Astrocyte (in vitro differentiated cells and primary cell): ENCODE data around the gene CCDC57. TPM values are rescaled to one million over a fixed set of nuclear protein-coding genes. Genes with fewer than 3 reads are reported as not detected.

ENCODE experiments used
- DNase-seq: peaks from one replicate; pipeline ENCODE4 v3.0.0-alpha.2; 2010; ENCODE audit warnings: low read depth
- FAIRE-seq: peaks from 2 replicates; lab custom pipeline; 2011; peaks lifted over from hg19 to GRCh38; lab: Jason Lieb, UNC
- H2AFZ ChIP-seq: 2 replicates; pipeline ENCODE4 v1.6.0; 2012; ENCODE audit warnings: low read depth, low read length, inconsistent platforms
- H3K27ac ChIP-seq: 2 replicates; pipeline ENCODE4 v1.5.1; 2011; ENCODE audit warnings: low read depth, low read length, inconsistent platforms
- H3K27me3 ChIP-seq: 2 replicates; pipeline ENCODE4 v1.6.0; 2011; ENCODE audit warnings: low read length, inconsistent platforms; ENCODE audit not compliant: insufficient read depth
- H3K36me3 ChIP-seq: 2 replicates; pipeline ENCODE4 v1.5.1; 2011; ENCODE audit warnings: low read length, inconsistent platforms; ENCODE audit not compliant: insufficient read depth
- H3K4me1 ChIP-seq: 2 replicates; pipeline ENCODE4 v1.5.1; 2011; ENCODE audit warnings: low read length, inconsistent platforms; ENCODE audit not compliant: insufficient read depth
- H3K4me2 ChIP-seq: 2 replicates; pipeline ENCODE4 v1.6.0; 2012; ENCODE audit warnings: low read length, inconsistent platforms
- H3K4me3 ChIP-seq: 2 replicates; pipeline ENCODE4 v1.5.1; 2011; ENCODE audit warnings: low read depth, mild to moderate bottlenecking, low read length, inconsistent platforms; ENCODE audit not compliant: insufficient read depth
- H3K79me2 ChIP-seq: 2 replicates; pipeline ENCODE4 v1.6.0; 2012; ENCODE audit warnings: mild to moderate bottlenecking, low read length, inconsistent platforms; ENCODE audit not compliant: insufficient read depth
- H3K9ac ChIP-seq: 2 replicates; pipeline ENCODE4 v1.6.0; 2012; ENCODE audit warnings: mild to moderate bottlenecking, low read length, inconsistent platforms
- H3K9me3 ChIP-seq: 2 replicates; pipeline ENCODE4 v1.5.1; 2012; ENCODE audit warnings: low read depth, mild to moderate bottlenecking, low read length, inconsistent platforms; ENCODE audit not compliant: insufficient read depth
- H4K20me1 ChIP-seq: 2 replicates; pipeline ENCODE4 v1.6.0; 2012; ENCODE audit warnings: low read length, inconsistent platforms; ENCODE audit not compliant: insufficient read depth
- H3K27ac Mint-ChIP-seq: one replicate; pipeline ENCODE4 v1.8.0; 2021; ENCODE audit warnings: mild to moderate bottlenecking, mixed read lengths; ENCODE audit not compliant: unreplicated experiment
- H3K27me3 Mint-ChIP-seq: one replicate; pipeline ENCODE4 v1.8.0; 2021; ENCODE audit warnings: low read depth, mixed read lengths; ENCODE audit not compliant: unreplicated experiment
- H3K36me3 Mint-ChIP-seq: one replicate; pipeline ENCODE4 v1.8.0; 2021; ENCODE audit warnings: low read depth, mixed read lengths; ENCODE audit not compliant: unreplicated experiment
- H3K4me1 Mint-ChIP-seq: one replicate; pipeline ENCODE4 v1.8.0; 2021; ENCODE audit warnings: low read depth, mixed read lengths; ENCODE audit not compliant: unreplicated experiment
- H3K4me3 Mint-ChIP-seq: one replicate; pipeline ENCODE4 v1.8.0; 2021; ENCODE audit warnings: mild to moderate bottlenecking, moderate library complexity, mixed read lengths; ENCODE audit not compliant: unreplicated experiment
- H3K9me3 Mint-ChIP-seq: one replicate; pipeline ENCODE4 v1.8.0; 2021; ENCODE audit warnings: mild to moderate bottlenecking, mixed read lengths; ENCODE audit not compliant: unreplicated experiment
- EZH2 ChIP-seq: IDR thresholded peaks from 2 replicates; pipeline ENCODE4 v1.6.1; 2012; ENCODE audit warnings: mild to moderate bottlenecking, low read length, inconsistent platforms; ENCODE audit not compliant: insufficient read depth
- total RNA-seq: library from RNA; stranded (reverse); gene quantifications from 2 replicates; pipeline ENCODE4 v1.2.1, GENCODE V29; 2021
- TF ChIP-seq, protein P1 (sequence below): IDR thresholded peaks from 2 replicates; pipeline ENCODE4 v1.5.1; 2011; ENCODE audit warnings: low read depth, mild to moderate bottlenecking, inconsistent platforms, low read length, moderate library complexity; ENCODE audit not compliant: insufficient read depth

The CCDC57 gene
- total RNA-seq, 1 donor from 2014 or later, result 20.4 TPM

DNA sequence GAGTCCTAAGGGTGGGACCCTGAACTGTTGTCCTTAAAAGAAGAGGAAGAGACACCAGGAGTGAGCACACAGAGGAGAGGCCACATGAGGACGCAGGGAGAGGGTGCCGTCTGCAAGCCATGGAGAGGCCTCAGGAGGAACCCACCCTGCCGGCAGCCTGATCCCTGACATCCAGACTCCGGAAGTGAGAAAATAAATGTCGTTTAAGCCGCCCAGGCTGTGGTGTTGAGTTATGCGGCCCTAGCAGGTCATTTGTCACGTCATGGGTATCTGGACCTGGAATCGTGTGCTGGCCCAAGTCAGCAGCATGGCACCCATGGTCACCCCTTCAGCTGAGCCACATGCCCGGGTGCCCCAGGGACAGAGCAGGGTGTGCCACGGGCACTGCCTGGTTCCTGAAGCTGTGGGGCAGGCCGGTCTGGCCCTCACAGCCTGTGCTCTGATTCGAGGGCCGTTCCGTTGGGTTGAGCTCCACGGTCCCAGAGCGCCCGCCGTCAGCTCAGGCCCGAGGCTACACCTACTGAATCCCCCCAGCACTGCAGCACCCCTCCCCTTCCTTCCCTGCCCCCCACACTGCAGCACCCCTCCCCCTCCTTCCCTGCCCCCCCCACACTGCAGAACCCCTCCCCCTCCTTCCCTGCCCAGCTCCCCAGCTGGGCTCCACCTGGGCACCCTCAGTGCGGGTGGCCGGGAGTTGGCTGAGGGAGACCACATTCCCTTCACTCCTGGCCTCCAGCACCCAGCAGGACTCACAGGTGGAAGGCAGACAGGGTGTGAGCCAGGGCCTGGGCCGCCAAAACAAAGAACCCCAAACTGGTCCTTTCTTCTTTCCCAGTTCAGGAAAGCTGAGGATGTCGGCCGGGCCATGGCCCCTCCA lies 2.7 kb upstream of the CCDC57 start:
- Mint-ChIP-seq H3K27ac (peak overlapping the region; percentile 86), H3K4me1 (peaks cover 14% of the 10 kb centered on the region), H3K4me3 (no peak overlapping the region), H3K27me3 (no peaks in the 10 kb centered on the region), H3K36me3 (no peaks in the 10 kb centered on the region), H3K9me3 (no peaks in the 10 kb centered on the region)
- no peak overlapping the region for H3K4me2 ChIP-seq
- H3K4me3 ChIP-seq, result no peak overlapping the region
- peaks cover 12% of the 10 kb centered on the region for H3K79me2 ChIP-seq
- H3K27me3 ChIP-seq, result no peaks in the 10 kb centered on the region
- H3K36me3 ChIP-seq, result no peaks in the 10 kb centered on the region
- peak overlapping the region; percentile 1 for H3K27ac ChIP-seq
- TF ChIP-seq, protein P1, sequence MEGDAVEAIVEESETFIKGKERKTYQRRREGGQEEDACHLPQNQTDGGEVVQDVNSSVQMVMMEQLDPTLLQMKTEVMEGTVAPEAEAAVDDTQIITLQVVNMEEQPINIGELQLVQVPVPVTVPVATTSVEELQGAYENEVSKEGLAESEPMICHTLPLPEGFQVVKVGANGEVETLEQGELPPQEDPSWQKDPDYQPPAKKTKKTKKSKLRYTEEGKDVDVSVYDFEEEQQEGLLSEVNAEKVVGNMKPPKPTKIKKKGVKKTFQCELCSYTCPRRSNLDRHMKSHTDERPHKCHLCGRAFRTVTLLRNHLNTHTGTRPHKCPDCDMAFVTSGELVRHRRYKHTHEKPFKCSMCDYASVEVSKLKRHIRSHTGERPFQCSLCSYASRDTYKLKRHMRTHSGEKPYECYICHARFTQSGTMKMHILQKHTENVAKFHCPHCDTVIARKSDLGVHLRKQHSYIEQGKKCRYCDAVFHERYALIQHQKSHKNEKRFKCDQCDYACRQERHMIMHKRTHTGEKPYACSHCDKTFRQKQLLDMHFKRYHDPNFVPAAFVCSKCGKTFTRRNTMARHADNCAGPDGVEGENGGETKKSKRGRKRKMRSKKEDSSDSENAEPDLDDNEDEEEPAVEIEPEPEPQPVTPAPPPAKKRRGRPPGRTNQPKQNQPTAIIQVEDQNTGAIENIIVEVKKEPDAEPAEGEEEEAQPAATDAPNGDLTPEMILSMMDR, result no peak
- no peak for TF ChIP-seq EZH2
- H3K9me3 ChIP-seq, result no peaks in the 10 kb centered on the region
- FAIRE-seq (no peak), DNase-seq (no peak)
- H2AFZ ChIP-seq, result no peak overlapping the region
- H4K20me1 ChIP-seq, result no peaks in the 10 kb centered on the region
- no peak overlapping the region for H3K9ac ChIP-seq
- peaks cover 47% of the 10 kb centered on the region for H3K4me1 ChIP-seq

DNA sequence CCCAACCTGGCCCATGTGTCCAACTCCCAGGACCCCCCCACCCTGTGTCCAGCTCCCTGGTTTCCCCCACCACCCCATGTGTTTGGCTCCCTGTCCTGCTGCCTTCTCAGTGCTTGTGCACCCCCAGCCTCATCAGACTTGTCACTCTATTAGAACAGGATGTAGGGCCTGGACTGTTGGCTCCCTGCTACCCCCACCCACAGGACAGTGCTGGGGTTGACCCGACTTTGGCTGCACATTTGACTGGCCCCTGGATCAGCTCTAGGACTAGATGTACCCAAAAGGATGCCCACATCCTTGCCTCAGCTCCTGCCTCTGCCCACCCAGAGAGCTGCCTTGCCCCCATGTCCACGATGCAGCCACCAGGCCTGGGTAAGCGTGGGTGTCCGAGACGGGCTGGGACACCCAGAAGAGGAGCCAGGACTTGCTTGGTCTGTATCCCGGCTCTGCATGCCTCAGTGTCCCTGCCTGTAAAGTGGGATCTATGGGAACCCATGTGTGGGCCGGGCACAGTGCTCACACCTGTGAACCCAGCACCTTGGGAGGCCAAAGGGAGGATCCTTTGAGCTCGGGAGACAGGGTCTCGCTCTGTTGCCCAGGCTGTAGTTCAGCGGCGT lies 1.5 kb upstream of the CCDC57 start:
- Mint-ChIP-seq H3K36me3 (no peaks in the 10 kb centered on the region), H3K27ac (no peak overlapping the region), H3K9me3 (no peaks in the 10 kb centered on the region), H3K27me3 (no peaks in the 10 kb centered on the region), H3K4me1 (peaks cover 14% of the 10 kb centered on the region), H3K4me3 (peak overlapping the region; percentile 67)
- Histone ChIP-seq H3K4me3 (no peak overlapping the region), H3K4me2 (no peak overlapping the region), H3K4me1 (peaks cover 47% of the 10 kb centered on the region), H3K9ac (no peak overlapping the region), H3K9me3 (no peaks in the 10 kb centered on the region), H3K36me3 (no peaks in the 10 kb centered on the region), H4K20me1 (no peaks in the 10 kb centered on the region), H3K27me3 (no peaks in the 10 kb centered on the region), H3K27ac (no peak overlapping the region), H2AFZ (no peak overlapping the region), H3K79me2 (peaks cover 12% of the 10 kb centered on the region)
- TF ChIP-seq, protein P1, result no peak
- TF ChIP-seq EZH2, result no peak
- no peak for DNase-seq
- FAIRE-seq, result no peak
